PC-9 (cell line): ENCODE measurements around the gene NUP43.
"Not testable (repeated sequence)": the region's sequence is repeated elsewhere in the genome, so short reads cannot be mapped to it uniquely, and the experiment has no call there.

ENCODE experiments used
- CTCF ChIP-seq: fragments of 200-600 bp; sonication (generic); conservative IDR thresholded peaks from 2 replicates; pipeline ENCODE4 v1.6.1; 2017; ENCODE audit warnings: mixed run types, antibody characterized with exemption, mild to moderate bottlenecking, moderate library complexity
- EZH2 ChIP-seq: fragments of 200-600 bp; sonication (generic); IDR thresholded peaks from 2 replicates; pipeline ENCODE4 v1.8.0; 2017; ENCODE audit warnings: antibody characterized with exemption, low read depth

GRCh38 chr6:149681845-149682244, 64.5 kb downstream of the NUP43 start:
- TF ChIP-seq CTCF, EZH2: not testable (repeated sequence)
